ENCODE measurements around the gene ZMIZ2.

DNA sequence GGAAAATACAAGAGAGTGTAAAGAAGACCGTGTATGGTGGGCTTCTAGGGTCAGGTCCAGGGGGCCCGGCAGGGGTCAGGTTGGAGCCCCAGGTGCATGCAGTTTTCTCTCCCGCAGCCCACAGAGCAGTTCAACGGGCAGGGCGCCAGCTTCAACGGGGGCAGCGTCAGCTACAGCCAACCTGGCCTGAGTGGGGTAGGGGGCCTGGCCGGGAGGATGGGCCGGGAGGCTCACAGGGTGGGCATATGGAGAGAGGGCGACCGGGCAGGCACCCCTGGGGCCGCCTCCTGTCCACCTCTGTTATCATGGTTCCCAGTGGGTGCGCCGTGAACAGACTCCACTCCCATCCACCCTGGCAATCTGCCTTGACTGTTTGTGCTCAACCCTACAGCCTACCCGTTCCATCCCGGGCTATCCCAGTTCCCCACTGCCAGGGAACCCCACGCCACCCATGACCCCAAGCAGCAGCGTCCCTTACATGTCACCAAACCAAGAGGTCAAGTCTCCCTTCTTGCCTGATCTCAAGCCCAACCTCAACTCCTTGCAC is 11.5 kb downstream of the ZMIZ2 start:
- TF ChIP-seq POLR2A (IDR thresholded peaks at IDR 0.05; ENCODE audit: low read depth): no peak
- no peak for TF ChIP-seq CTCF (IDR thresholded peaks at IDR 0.05)
- TF ChIP-seq POLR2AphosphoS5 (IDR thresholded peaks at IDR 0.05): no peak
- TF ChIP-seq EP300 (IDR thresholded peaks at IDR 0.05): no peak

All from esophagus muscularis mucosa (tissue), 4 donors.